ENCODE data around the gene RPRD1B. TPM values are rescaled to one million over a fixed set of nuclear protein-coding genes. Genes with fewer than 3 reads are reported as not detected.

The RPRD1B gene
- polyA plus RNA-seq, 3 donors: 3.6 to 12.3 (median 4.7) TPM

- Mint-ChIP-seq H3K27ac (peak overlapping the region in 1 of 7 donors; percentile 16), H3K27me3 (ENCODE audit: low read depth in 3 of 3) (no peaks in the 10 kb centered on the region), H3K4me1 (peaks cover 4% of the 10 kb centered on the region), H3K4me3 (no peak overlapping the region), H3K9me3 (no peaks in the 10 kb centered on the region), H3K36me3 (peaks cover 65 to 74% of the 10 kb centered on the region in 2 donors)
- Histone ChIP-seq H3K9ac (ENCODE audit: insufficient read depth, low read length, poor library complexity, severe bottlenecking) (no peak overlapping the region), H3K4me2 (replicated peaks; ENCODE audit: extremely low read depth, low read length, poor library complexity, severe bottlenecking) (no peak overlapping the region), H3K36me3 (replicated peaks in 1 of 2; ENCODE audit: control insufficient read depth in 1 of 2, insufficient read depth in 2 of 2, low read length in 2 of 2) (peaks cover 69 to 99% of the 10 kb centered on the region in 2 donors), H3K27ac (ENCODE audit: low read depth in 1 of 2, low read length in 2 of 2) (no peak overlapping the region), H4K20me1 (ENCODE audit: insufficient read depth, low read length) (peaks cover 79% of the 10 kb centered on the region), H3K9me3 (replicated peaks in 1 of 2; ENCODE audit: control insufficient read depth in 1 of 2, insufficient read depth in 1 of 2, low read length in 2 of 2) (no peaks in the 10 kb centered on the region), H3K4me3 (replicated peaks in 1 of 3; ENCODE audit: low read depth in 2 of 3, low read length in 3 of 3) (no peak overlapping the region), H3K27me3 (ENCODE audit: control insufficient read depth in 2 of 2, insufficient read depth in 2 of 2, low read length in 2 of 2) (no peaks in the 10 kb centered on the region), H3K79me2 (ENCODE audit: insufficient read depth, low read length) (peaks cover 50% of the 10 kb centered on the region), H3K4me1 (ENCODE audit: control insufficient read depth in 1 of 2, insufficient read depth in 2 of 2, low read length in 2 of 2) (no peaks in the 10 kb centered on the region), H2AFZ (ENCODE audit: insufficient read depth, low read depth, low read length, poor library complexity, severe bottlenecking) (no peak overlapping the region)
- intact Hi-C loops (cut with micrococcal nuclease): loop anchor here (5.0 to 10.0 kb wide), 3 partner anchors 112 to 250 kb away; partner anchors contain the start of genes BPI (in 1 of the 2) and TGM2 (in 1 of the 2)
- DNase-seq: no peak
- WGBS (ENCODE audit: insufficient coverage): 100% methylated on average over 3 of the region's 4 CpGs
- TF ChIP-seq CTCF (IDR thresholded peaks at IDR 0.05): no peak
Observed at GRCh38 chr20:38055294-38055693, 21.7 kb downstream of the RPRD1B start.

- Mint-ChIP-seq H3K27ac (peak overlapping the region in 2 of 7 donors; percentile 45 to 57), H3K27me3 (ENCODE audit: low read depth in 3 of 3) (no peaks in the 10 kb centered on the region), H3K4me3 (no peak overlapping the region), H3K4me1 (peaks cover 7% of the 10 kb centered on the region), H3K9me3 (no peaks in the 10 kb centered on the region), H3K36me3 (peaks cover 65 to 74% of the 10 kb centered on the region in 2 donors)
- no peak overlapping the region for H3K27ac ChIP-seq (ENCODE audit: low read depth in 1 of 2, low read length in 2 of 2)
- WGBS (ENCODE audit: insufficient coverage): 95% methylated on average over 2 of the region's 6 CpGs
- H3K9ac ChIP-seq (ENCODE audit: insufficient read depth, low read length, poor library complexity, severe bottlenecking): no peak overlapping the region
- H3K4me1 ChIP-seq (ENCODE audit: control insufficient read depth in 1 of 2, insufficient read depth in 2 of 2, low read length in 2 of 2): no peaks in the 10 kb centered on the region
- no peak for DNase-seq
- peaks cover 45% of the 10 kb centered on the region for H3K79me2 ChIP-seq (ENCODE audit: insufficient read depth, low read length)
- H3K36me3 ChIP-seq (replicated peaks in 1 of 2; ENCODE audit: control insufficient read depth in 1 of 2, insufficient read depth in 2 of 2, low read length in 2 of 2): peaks cover 69 to 99% of the 10 kb centered on the region in 2 donors
- no peaks in the 10 kb centered on the region for H3K27me3 ChIP-seq (ENCODE audit: control insufficient read depth in 2 of 2, insufficient read depth in 2 of 2, low read length in 2 of 2)
- H2AFZ ChIP-seq (ENCODE audit: insufficient read depth, low read depth, low read length, poor library complexity, severe bottlenecking): no peak overlapping the region
- no peaks in the 10 kb centered on the region for H3K9me3 ChIP-seq (replicated peaks in 1 of 2; ENCODE audit: control insufficient read depth in 1 of 2, insufficient read depth in 1 of 2, low read length in 2 of 2)
- intact Hi-C loops (cut with micrococcal nuclease): loop anchor here (2.0 to 10.0 kb wide), 4 partner anchors 111 to 353 kb away; partner anchors contain the start of genes BPI (in 1 of the 2) and TGM2 (in 1 of the 2)
- no peak overlapping the region for H3K4me3 ChIP-seq (replicated peaks in 1 of 3; ENCODE audit: low read depth in 2 of 3, low read length in 3 of 3)
- no peak for TF ChIP-seq CTCF (IDR thresholded peaks at IDR 0.05)
- H3K4me2 ChIP-seq (replicated peaks; ENCODE audit: extremely low read depth, low read length, poor library complexity, severe bottlenecking): no peak overlapping the region
- H4K20me1 ChIP-seq (ENCODE audit: insufficient read depth, low read length): peaks cover 73% of the 10 kb centered on the region
Observed at GRCh38 chr20:38055848-38056247, 22.3 kb downstream of the RPRD1B start.
